K562 (cell line): ENCODE data around the gene SEPTIN6. TPM values are rescaled to one million over a fixed set of nuclear protein-coding genes. Genes with fewer than 3 reads are reported as not detected.

Experiments used
- CC2D1A ChIP-seq: fragments of 450-650 bp; IDR thresholded peaks from 2 replicates; pipeline ENCODE4 v1.6.1; 2017; ENCODE audit warnings: mild to moderate bottlenecking
- DPF2 ChIP-seq: fragments of 450-650 bp; IDR thresholded peaks from 2 replicates; pipeline ENCODE4 v1.6.1; 2016
- E2F4 ChIP-seq: sonication (generic); formaldehyde crosslinking; IDR thresholded peaks from 2 replicates; pipeline ENCODE4 v1.8.0; 2022; ENCODE audit warnings: mild to moderate bottlenecking, low read depth, missing genetic modification reagents
- EP400 ChIP-seq: fragments of 450-650 bp; IDR thresholded peaks from 2 replicates; pipeline ENCODE4 v1.6.1; 2017; ENCODE audit warnings: antibody characterized with exemption, mild to moderate bottlenecking, moderate library complexity
- ETV1 ChIP-seq: fragments of 450-650 bp; conservative IDR thresholded peaks from 2 replicates; pipeline ENCODE4 v1.6.1; 2016; ENCODE audit warnings: missing genetic modification characterization, control low read depth, low read depth, missing compliant biosample characterization
- GTF2A2 ChIP-seq: IDR thresholded peaks from 2 replicates; pipeline ENCODE4 v1.6.1; 2016; ENCODE audit warnings: mild to moderate bottlenecking, missing genetic modification characterization, missing compliant biosample characterization
- GTF2E2 ChIP-seq: fragments of 200-800 bp; sonication (Bioruptor generic); IDR thresholded peaks from 2 replicates; pipeline ENCODE4 v1.6.1; 2016; ENCODE audit warnings: missing genetic modification characterization, missing compliant biosample characterization
- KDM4B ChIP-seq, 2 experiments: fragments of 450-650 bp in 1 of 2; sonication (generic) in 1 of 2; IDR thresholded peaks; 2 replicates each; pipeline ENCODE4 v1.6.1; 2016 to 2017; ENCODE audit warnings: borderline replicate concordance in 2 of 2, antibody characterized with exemption in 1 of 2, low read depth in 1 of 2, mild to moderate bottlenecking in 1 of 2
- KLF6 ChIP-seq: fragments of 250-450 bp; sonication (Bioruptor Pico); IDR thresholded peaks from 2 replicates; pipeline ENCODE4 v1.4.0; 2020; ENCODE audit warnings: mild to moderate bottlenecking, moderate library complexity, borderline replicate concordance
- MAZ ChIP-seq, 2 experiments: fragments of 450-650 bp in 1 of 2; sonication (generic) in 1 of 2; formaldehyde crosslinking; IDR thresholded peaks in 1 of 2; conservative IDR thresholded peaks in 1 of 2; 2 replicates each; pipeline versions ENCODE4 v1.4.0 to v1.5.0; 2020; ENCODE audit warnings: mild to moderate bottlenecking in 1 of 2, missing genetic modification reagents in 1 of 2
- NCOR1 ChIP-seq: fragments of 450-650 bp; IDR thresholded peaks from 2 replicates; pipeline ENCODE4 v1.6.1; 2016; ENCODE audit warnings: mild to moderate bottlenecking, moderate library complexity
- NFE2L1 ChIP-seq: fragments of 450-650 bp; IDR thresholded peaks from 2 replicates; pipeline ENCODE4 v1.6.1; 2016; ENCODE audit warnings: missing genetic modification characterization, low read depth, mild to moderate bottlenecking, missing compliant biosample characterization, moderate library complexity, borderline replicate concordance
- NRF1 ChIP-seq, 2 experiments: fragments of 450-650 bp; IDR thresholded peaks in 1 of 2; conservative IDR thresholded peaks in 1 of 2; 2 replicates each; pipeline ENCODE4 v1.6.1; 2014; ENCODE audit warnings: mild to moderate bottlenecking in 2 of 2
- SREBF1 ChIP-seq: fragments of 150-350 bp; IDR thresholded peaks from 2 replicates; pipeline ENCODE4 v1.6.1; 2014; ENCODE audit warnings: antibody characterized with exemption, low read depth, low read length, borderline replicate concordance
- SRSF1 ChIP-seq: fragments of 200-400 bp; formaldehyde crosslinking; IDR thresholded peaks from 2 replicates; pipeline ENCODE4 v1.6.1; 2017; ENCODE audit warnings: mild to moderate bottlenecking, low read depth, low read length, moderate library complexity
- TBL1XR1 ChIP-seq, 2 experiments: IDR thresholded peaks; 2 replicates each; pipeline ENCODE4 v1.6.1; 2012; ENCODE audit warnings: improper control_type of control experiment in 2 of 2, low read length in 2 of 2, mild to moderate bottlenecking in 1 of 2
- YY1 ChIP-seq, 3 experiments: IDR thresholded peaks; 2 replicates each; pipeline ENCODE4 v1.6.1; 2011; ENCODE audit warnings: low read length in 2 of 3, mild to moderate bottlenecking in 2 of 3, moderate library complexity in 2 of 3, borderline replicate concordance in 1 of 3, control low read depth in 1 of 3, low read depth in 1 of 3; ENCODE audit not compliant: insufficient read depth in 3 of 3, insufficient replicate concordance in 2 of 3, control insufficient read depth in 1 of 3, insufficient read length in 1 of 3; ENCODE audit errors: extremely low read depth in 1 of 3
- ZC3H11A ChIP-seq: IDR thresholded peaks from 2 replicates; pipeline ENCODE4 v1.6.1; 2012; ENCODE audit warnings: low read depth, low read length, improper control_type of control experiment
- ZNF263 ChIP-seq: sonication (generic); formaldehyde crosslinking; IDR thresholded peaks from 2 replicates; pipeline ENCODE4 v1.8.0; 2022; ENCODE audit warnings: mild to moderate bottlenecking, missing genetic modification reagents, borderline replicate concordance
- ZNF445 ChIP-seq: fragments of 250-450 bp; sonication (Bioruptor Pico); IDR thresholded peaks from 2 replicates; pipeline ENCODE4 v1.4.0; 2020; ENCODE audit warnings: low read depth, mild to moderate bottlenecking, moderate library complexity
- ZNF551 ChIP-seq: fragments of 250-450 bp; sonication (Bioruptor Pico); IDR thresholded peaks from 2 replicates; pipeline ENCODE4 v1.5.0; 2021; ENCODE audit warnings: mild to moderate bottlenecking, moderate library complexity
- ZNF79 ChIP-seq: fragments of 250-450 bp; sonication (Bioruptor Pico); IDR thresholded peaks from 2 replicates; pipeline ENCODE4 v1.4.0; 2020; ENCODE audit warnings: low read depth, mild to moderate bottlenecking, moderate library complexity
- polyA plus RNA-seq, 8 experiments: library from polyadenylated mRNA; depleted of rRNA in 4 of 8; stranded (reverse) in 5 of 8; unstranded in 3 of 8; fragments of >200 nt; fragmentation: Nextera tagmentation in 2 of 8; fragmentation: Illumina TruSeq in 1 of 8; extraction: Ambion mirVana in 2 of 8; extraction: Trizol in 1 of 8; gene quantifications; 2 replicates each; pipeline versions ENCODE4 v1.2.1 to v1.2.3, GENCODE V29; 2011 to 2014; ENCODE audit warnings: inconsistent platforms in 1 of 8, missing spikeins in 1 of 8
- total RNA-seq, 7 experiments: library from RNA; depleted of rRNA in 6 of 7; stranded (reverse); fragments of >200 nt in 6 of 7; fragmentation: Illumina TruSeq in 2 of 7; extraction: Trizol in 2 of 7; gene quantifications; 2 replicates each; pipeline versions ENCODE4 v1.2.1 to v1.2.3, GENCODE V29; 2011 to 2021; ENCODE audit warnings: low replicate concordance in 1 of 7
- TF ChIP-seq, protein P1 (sequence below), 2 experiments: IDR thresholded peaks in 1 of 2; conservative IDR thresholded peaks in 1 of 2; 2 replicates each; pipeline ENCODE4 v1.6.1; 2016; ENCODE audit warnings: low read depth in 2 of 2, mild to moderate bottlenecking in 1 of 2, missing compliant biosample characterization in 1 of 2, missing genetic modification characterization in 1 of 2, moderate library complexity in 1 of 2

Gene SEPTIN6
- total and polyA plus RNA-seq, 9 of the 15 experiments (the other 6 are each of a cell fraction or from before 2014, with no cell fraction given) = 8.4 to 67.0 (median 37.8) TPM

- TF ChIP-seq MAZ (CRISPR knock-in tag; conservative IDR thresholded peaks at IDR 0.05 in 1 of 2, IDR thresholded peaks at IDR 0.05 in 1 of 2) (peak; percentile 20 to 68; a peak in 2 of 4 replicates), SRSF1 (no peak), ZC3H11A (no peak), GTF2E2 (tag) (peak; percentile 64), NCOR1 (no peak), ZNF551 (CRISPR knock-in tag) (no peak), NRF1 (conservative IDR thresholded peaks at IDR 0.05 in 1 of 2, IDR thresholded peaks at IDR 0.05 in 1 of 2) (no peak), EP400 (peak; percentile 74), KLF6 (no peak), YY1 (IDR thresholded peaks at IDR 0.05; ENCODE audit: borderline replicate concordance in 1 of 3, control insufficient read depth in 1 of 3, extremely low read depth in 1 of 3, insufficient read depth in 3 of 3, insufficient read length in 1 of 3, insufficient replicate concordance in 2 of 3, low read depth in 1 of 3, low read length in 2 of 3) (no peak), SREBF1 (no peak), ZNF79 (no peak), KDM4B (IDR thresholded peaks at IDR 0.05; ENCODE audit: borderline replicate concordance in 2 of 2, low read depth in 1 of 2) (no peak), E2F4 (CRISPR knock-in tag) (no peak), GTF2A2 (tag) (no peak), ETV1 (tag) (no peak), TBL1XR1 (IDR thresholded peaks at IDR 0.05; ENCODE audit: low read length in 2 of 2) (peak in 1 of 2 experiments; percentile 69; a peak in 2 of 4 replicates), CC2D1A (no peak), DPF2 (peak; percentile 75; the same call in 1 of the 2 replicates), NFE2L1 (tag) (no peak), ZNF445 (CRISPR knock-in tag) (no peak), ZNF263 (CRISPR knock-in tag) (no peak)
- TF ChIP-seq, protein P1, sequence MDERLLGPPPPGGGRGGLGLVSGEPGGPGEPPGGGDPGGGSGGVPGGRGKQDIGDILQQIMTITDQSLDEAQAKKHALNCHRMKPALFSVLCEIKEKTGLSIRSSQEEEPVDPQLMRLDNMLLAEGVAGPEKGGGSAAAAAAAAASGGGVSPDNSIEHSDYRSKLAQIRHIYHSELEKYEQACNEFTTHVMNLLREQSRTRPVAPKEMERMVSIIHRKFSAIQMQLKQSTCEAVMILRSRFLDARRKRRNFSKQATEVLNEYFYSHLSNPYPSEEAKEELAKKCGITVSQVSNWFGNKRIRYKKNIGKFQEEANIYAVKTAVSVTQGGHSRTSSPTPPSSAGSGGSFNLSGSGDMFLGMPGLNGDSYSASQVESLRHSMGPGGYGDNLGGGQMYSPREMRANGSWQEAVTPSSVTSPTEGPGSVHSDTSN (CRISPR knock-in tag; IDR thresholded peaks at IDR 0.05; ENCODE audit: low read depth) = no peak
- TF ChIP-seq, protein P1 (tag; conservative IDR thresholded peaks at IDR 0.05; ENCODE audit: low read depth) = peak; percentile 82; the same call in 1 of the 2 replicates
These were observed 1.8 kb downstream of the SEPTIN6 start (continued) for GRCh38 chrX:119690921-119691716.
